GM12891 (cell line): ENCODE results near the gene PDZD2.

Experiments
- POLR2A ChIP-seq: IDR thresholded peaks from 2 replicates; pipeline ENCODE4 v1.6.1; 2011; ENCODE audit warnings: low read depth, low read length, control low read depth
- TAF1 ChIP-seq: IDR thresholded peaks from 2 replicates; pipeline ENCODE4 v1.6.1; 2011; ENCODE audit warnings: low read depth, low read length, control low read depth

- TF ChIP-seq TAF1 (no peak), POLR2A (no peak)
Measured at GRCh38 chr5:31767335-31768031, 128.6 kb downstream of the PDZD2 start.
